ENCODE results near the gene USP35. TPM values are rescaled to one million over a fixed set of nuclear protein-coding genes. Genes with fewer than 3 reads are reported as not detected.

USP35 gene
- total RNA-seq, 1 donor: 10.2 TPM

DNA sequence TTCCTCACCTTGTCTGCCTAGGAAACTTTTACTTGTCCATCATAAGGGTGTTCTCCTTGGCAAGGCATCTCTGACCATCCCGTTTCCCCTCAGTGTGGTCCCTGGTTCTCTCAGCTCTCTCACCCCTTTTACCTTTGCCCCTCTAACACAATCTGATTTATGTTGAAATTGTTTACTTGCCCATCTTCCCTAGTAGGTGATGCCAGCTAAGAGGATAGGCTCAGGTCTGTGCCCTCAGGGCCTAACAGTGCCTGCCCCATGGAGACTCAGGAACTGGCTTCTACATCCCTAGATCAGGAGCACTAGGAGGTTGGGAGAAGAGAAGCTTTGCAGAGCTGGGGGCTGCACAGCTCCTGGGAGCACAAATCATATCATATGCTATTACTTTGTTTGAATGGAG, 28.2 kb upstream of the USP35 start:
- TF ChIP-seq CTCF (IDR thresholded peaks at IDR 0.05; ENCODE audit: insufficient read depth, low read length): no peak
- no peak for DNase-seq (ENCODE audit: low read depth)
- no peak overlapping the region for H3K4me3 ChIP-seq (ENCODE audit: low read depth, low read length)

DNA sequence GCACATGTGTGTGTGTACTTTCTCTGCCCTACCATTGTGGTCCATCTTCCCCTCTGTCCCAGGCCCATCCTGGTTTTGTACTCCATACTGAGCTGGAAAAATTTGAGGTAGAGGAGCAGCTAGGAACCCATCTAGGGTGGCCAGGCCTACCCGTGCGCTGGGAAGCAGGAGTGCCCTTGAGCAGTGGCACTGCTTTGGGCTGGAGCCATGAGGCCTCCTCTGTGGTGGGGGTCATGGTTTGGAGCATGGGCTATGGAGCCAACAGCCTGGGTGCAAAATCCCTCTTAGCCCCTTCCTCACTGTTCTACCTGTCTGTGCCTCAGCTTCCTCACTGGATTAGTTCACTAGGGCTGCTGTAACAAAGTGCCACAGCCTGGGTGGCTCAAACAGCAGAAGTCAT, 27.4 kb upstream of the USP35 start:
- DNase-seq (ENCODE audit: low read depth): no peak
- H3K4me3 ChIP-seq (ENCODE audit: low read depth, low read length): no peak overlapping the region
- no peak for TF ChIP-seq CTCF (IDR thresholded peaks at IDR 0.05; ENCODE audit: insufficient read depth, low read length)

GRCh38 chr11:78161962-78162371, 26.8 kb upstream of the USP35 start:
- no peak for TF ChIP-seq CTCF (IDR thresholded peaks at IDR 0.05; ENCODE audit: insufficient read depth, low read length)
- no peak overlapping the region for H3K4me3 ChIP-seq (ENCODE audit: low read depth, low read length)
- DNase-seq (ENCODE audit: low read depth): peak; percentile 59

- no peak for DNase-seq (ENCODE audit: low read depth)
- TF ChIP-seq CTCF (IDR thresholded peaks at IDR 0.05; ENCODE audit: insufficient read depth, low read length): no peak
- H3K4me3 ChIP-seq (ENCODE audit: low read depth, low read length): no peak overlapping the region
Observed at GRCh38 chr11:78163828-78164227, 24.9 kb upstream of the USP35 start.

DNA sequence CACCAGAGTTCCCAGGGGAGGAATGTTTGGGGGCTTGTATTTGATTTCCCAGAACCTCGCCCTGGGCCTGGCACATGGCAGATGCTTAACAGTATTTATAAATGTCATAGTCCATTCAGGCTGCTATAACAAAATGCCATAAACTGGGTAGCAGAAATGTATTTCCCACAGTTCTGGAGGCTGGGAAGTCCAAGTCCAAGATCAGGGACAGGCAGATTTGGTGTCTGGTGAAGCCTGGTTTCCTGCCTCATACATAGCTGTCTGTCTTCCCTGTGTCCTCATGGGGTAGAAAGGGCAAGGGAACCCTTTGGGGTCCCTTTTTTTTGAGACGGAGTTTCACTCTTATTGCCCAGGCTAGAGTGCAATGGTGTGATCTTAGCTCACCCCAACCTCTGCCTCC, 24.2 kb upstream of the USP35 start:
- H3K4me3 ChIP-seq (ENCODE audit: low read depth, low read length): no peak overlapping the region
- DNase-seq (ENCODE audit: low read depth): no peak
- TF ChIP-seq CTCF (IDR thresholded peaks at IDR 0.05; ENCODE audit: insufficient read depth, low read length): no peak

GRCh38 chr11:78166855-78167469, 21.8 kb upstream of the USP35 start:
- TF ChIP-seq CTCF (IDR thresholded peaks at IDR 0.05; ENCODE audit: insufficient read depth, low read length): no peak
- peak; percentile 40 for DNase-seq (ENCODE audit: low read depth)
- H3K4me3 ChIP-seq (ENCODE audit: low read depth, low read length): no peak overlapping the region
